OCI-LY7 (cell line): Measurements from ENCODE around the gene PDE2A. TPM values are rescaled to one million over a fixed set of nuclear protein-coding genes. Genes with fewer than 3 reads are reported as not detected.
A peak's percentile ranks its signal among the peaks of the same experiment; 100 is the strongest.

ENCODE experiments used
- BruUV-seq: library from RNA; stranded (reverse); fragments of 400-500 nt; replicated peaks from 2 replicates; lab custom pipeline; 2021; lab: Mats Ljungman, UMichigan
- CTCF ChIA-PET: fragments of 300-600 bp; sonication (Branson Sonifier 250); formaldehyde crosslinking; loops from one replicate; lab custom pipeline; 2022; ENCODE audit warnings: antibody characterized with exemption; ENCODE audit not compliant: unreplicated experiment; lab: Charles Lee
- POLR2A ChIA-PET: fragments of 300-600 bp; sonication (Branson Sonifier 250); formaldehyde crosslinking; loops from one replicate; lab custom pipeline; 2022; ENCODE audit warnings: antibody characterized with exemption; lab: Charles Lee
- DNase-seq: peaks from one replicate; pipeline ENCODE4 v3.0.0-alpha.2; 2015; ENCODE audit warnings: low spot score
- H2AFZ ChIP-seq: fragments of 200-600 bp; sonication (generic), shearing (Covaris generic); 2 replicates; pipeline ENCODE4 v1.6.1; 2014; ENCODE audit warnings: mild to moderate bottlenecking, antibody characterized with exemption, low read length, moderate library complexity
- H3K27ac ChIP-seq: fragments of 200-600 bp; sonication (generic); 2 replicates; pipeline ENCODE4 v1.5.1; 2014; ENCODE audit warnings: mixed run types, low read depth, mild to moderate bottlenecking, moderate library complexity, low read length, inconsistent platforms; ENCODE audit not compliant: poor library complexity, severe bottlenecking
- H3K36me3 ChIP-seq: fragments of 200-600 bp; sonication (generic); 2 replicates; pipeline ENCODE4 v1.6.1; 2014; ENCODE audit warnings: mild to moderate bottlenecking, antibody characterized with exemption, low read length, moderate library complexity, mixed read lengths; ENCODE audit not compliant: insufficient read depth
- H3K4me1 ChIP-seq: fragments of 200-600 bp; sonication (generic); 2 replicates; pipeline ENCODE4 v1.5.1; 2014; ENCODE audit warnings: mild to moderate bottlenecking, low read length; ENCODE audit not compliant: insufficient read depth, poor library complexity, severe bottlenecking
- H3K4me2 ChIP-seq: fragments of 200-600 bp; sonication (generic); 2 replicates; pipeline ENCODE4 v1.6.1; 2014; ENCODE audit warnings: mild to moderate bottlenecking, low read length
- H3K4me3 ChIP-seq: fragments of 200-600 bp; sonication (generic); 2 replicates; pipeline ENCODE4 v1.5.1; 2014; ENCODE audit warnings: mild to moderate bottlenecking, low read depth, low read length; ENCODE audit not compliant: poor library complexity, severe bottlenecking
- H3K79me2 ChIP-seq: fragments of 200-600 bp; sonication (generic); 2 replicates; pipeline ENCODE4 v1.6.1; 2016; ENCODE audit warnings: low read depth, mild to moderate bottlenecking, low read length, moderate library complexity, mixed read lengths; ENCODE audit not compliant: insufficient read depth
- H3K9me2 ChIP-seq: fragments of 200-600 bp; sonication (generic); 2 replicates; pipeline ENCODE4 v1.6.1; 2016; ENCODE audit warnings: mild to moderate bottlenecking, low read length, mixed read lengths; ENCODE audit not compliant: insufficient read depth
- H3K9me3 ChIP-seq: fragments of 200-600 bp; sonication (generic); 2 replicates; pipeline ENCODE4 v1.6.1; 2014; ENCODE audit warnings: mild to moderate bottlenecking, mixed run types, low read length, mixed read lengths
- H4K20me1 ChIP-seq: fragments of 200-600 bp; sonication (generic); 2 replicates; pipeline ENCODE4 v1.6.1; 2014; ENCODE audit warnings: mild to moderate bottlenecking, antibody characterized with exemption, low read length, moderate library complexity, mixed read lengths; ENCODE audit not compliant: insufficient read depth
- CTCF ChIP-seq: fragments of 200-600 bp; sonication (generic); conservative IDR thresholded peaks from 2 replicates; pipeline ENCODE4 v1.5.1; 2014; ENCODE audit warnings: mild to moderate bottlenecking, antibody characterized with exemption, low read length, moderate library complexity, mixed read lengths
- EZH2phosphoT487 ChIP-seq: fragments of 200-600 bp; sonication (generic); IDR thresholded peaks from 2 replicates; pipeline ENCODE4 v1.6.1; 2018; ENCODE audit warnings: low read depth, borderline replicate concordance, mild to moderate bottlenecking, mixed run types, antibody characterized with exemption, low read length, moderate library complexity, mixed read lengths
- intact Hi-C: fragments of 100-400 bp; cut with micrococcal nuclease; formaldehyde crosslinking; loops from one replicate; pipeline ENCODE4 v1.10.0; 2022; ENCODE audit not compliant: unreplicated experiment
- total RNA-seq, 2 experiments: library from RNA; depleted of rRNA in 1 of 2; stranded (reverse); fragments of >200 nt in 1 of 2; shearing (Covaris generic) in 1 of 2; gene quantifications; 2 replicates each; pipeline ENCODE4 v1.2.3, GENCODE V29; 2014 to 2022

PDE2A gene
- total RNA-seq, 2 experiments from 2014 or later = 0.68 TPM; not detected in 1

GRCh38 chr11:72579816-72580641 is 94.2 kb downstream of the PDE2A start:
- Histone ChIP-seq H4K20me1 (no peaks in the 10 kb centered on the region), H3K36me3 (no peaks in the 10 kb centered on the region), H3K9me3 (no peaks in the 10 kb centered on the region), H3K9me2 (no peaks in the 10 kb centered on the region), H3K27ac (no peak overlapping the region), H3K4me2 (0 out of 2 replicates have a peak overlapping the region, but pooled peaks have one; percentile 29), H3K4me1 (peaks cover 15% of the 10 kb centered on the region), H3K4me3 (no peak overlapping the region), H2AFZ (peak overlapping the region; percentile 11; the same call in 1 of the 2 replicates), H3K79me2 (no peaks in the 10 kb centered on the region)
- TF ChIP-seq CTCF (no peak), EZH2phosphoT487 (no peak)
- peak; percentile 35 for DNase-seq
- BruUV-seq = no TSS peak
- intact Hi-C loops = loop anchor here (10.0 kb wide), 1 partner anchor 235 kb away; the partner anchor contains the start of gene ATG16L2
- POLR2A ChIA-PET = no interaction called here
- CTCF ChIA-PET = interaction anchor here (0.6 kb wide), 1 partner anchor 100 kb away, joined by 4 read pairs; no protein-coding TSS in a partner anchor

- Histone ChIP-seq H3K4me2 (0 out of 2 replicates have a peak overlapping the region, but pooled peaks have one; percentile 29), H3K36me3 (no peaks in the 10 kb centered on the region), H3K9me3 (no peaks in the 10 kb centered on the region), H3K4me3 (no peak overlapping the region), H3K9me2 (no peaks in the 10 kb centered on the region), H3K79me2 (no peaks in the 10 kb centered on the region), H3K27ac (no peak overlapping the region), H4K20me1 (no peaks in the 10 kb centered on the region), H3K4me1 (peaks cover 15% of the 10 kb centered on the region), H2AFZ (peak overlapping the region; percentile 11; the same call in 1 of the 2 replicates)
- ChIA-PET POLR2A (no interaction called here), CTCF (interaction anchor here (1.2 kb wide), 1 partner anchor 8 kb away, joined by 3 read pairs; no protein-coding TSS in a partner anchor)
- BruUV-seq = no TSS peak
- no peak for DNase-seq
- TF ChIP-seq EZH2phosphoT487 (no peak), CTCF (no peak)
- intact Hi-C loops = no loop called here
Observed at GRCh38 chr11:72578991-72579815, 95.0 kb downstream of the PDE2A start.
